T-helper 1 cell (primary cell): ENCODE results near the gene PFKL.

Source experiments
- DNase-seq, 5 donors: peaks; one replicate each; pipeline ENCODE4 v3.0.0-alpha.2; 2012 to 2020

The PFKL gene

GRCh38 chr21:44365251-44365966 is 65.6 kb downstream of the PFKL start:
- no peak for DNase-seq

- no peak for DNase-seq
Measured at GRCh38 chr21:44365967-44366585, 66.2 kb downstream of the PFKL start.

GRCh38 chr21:44366586-44367211 is 66.8 kb downstream of the PFKL start:
- no peak for DNase-seq

GRCh38 chr21:44368711-44369446 is 69.0 kb downstream of the PFKL start:
- no peak for DNase-seq

- no peak for DNase-seq
Measured at GRCh38 chr21:44370027-44370735, 70.3 kb downstream of the PFKL start.

GRCh38 chr21:44370786-44371410 is 71.0 kb downstream of the PFKL start:
- DNase-seq, result no peak

GRCh38 chr21:44371596-44371995 is 71.7 kb downstream of the PFKL start:
- DNase-seq, result no peak

GRCh38 chr21:44372616-44373015 is 72.8 kb downstream of the PFKL start:
- DNase-seq, result no peak

GRCh38 chr21:44374601-44375280 is 74.9 kb downstream of the PFKL start:
- no peak for DNase-seq

- DNase-seq, result peak in 1 of 5 donors; percentile 79
Measured at GRCh38 chr21:44375281-44375651, 75.4 kb downstream of the PFKL start.

- DNase-seq, result no peak
Measured at GRCh38 chr21:44375761-44376241, 75.9 kb downstream of the PFKL start.

- DNase-seq, result no peak
Measured at GRCh38 chr21:44376606-44377005, 76.8 kb downstream of the PFKL start.
